ENCODE data around the gene VDR.
A peak's percentile ranks its signal among the peaks of the same experiment; 100 is the strongest.
"Not testable (repeated sequence)": the region's sequence is repeated elsewhere in the genome, so short reads cannot be mapped to it uniquely, and the experiment has no call there.

Gene VDR

DNA sequence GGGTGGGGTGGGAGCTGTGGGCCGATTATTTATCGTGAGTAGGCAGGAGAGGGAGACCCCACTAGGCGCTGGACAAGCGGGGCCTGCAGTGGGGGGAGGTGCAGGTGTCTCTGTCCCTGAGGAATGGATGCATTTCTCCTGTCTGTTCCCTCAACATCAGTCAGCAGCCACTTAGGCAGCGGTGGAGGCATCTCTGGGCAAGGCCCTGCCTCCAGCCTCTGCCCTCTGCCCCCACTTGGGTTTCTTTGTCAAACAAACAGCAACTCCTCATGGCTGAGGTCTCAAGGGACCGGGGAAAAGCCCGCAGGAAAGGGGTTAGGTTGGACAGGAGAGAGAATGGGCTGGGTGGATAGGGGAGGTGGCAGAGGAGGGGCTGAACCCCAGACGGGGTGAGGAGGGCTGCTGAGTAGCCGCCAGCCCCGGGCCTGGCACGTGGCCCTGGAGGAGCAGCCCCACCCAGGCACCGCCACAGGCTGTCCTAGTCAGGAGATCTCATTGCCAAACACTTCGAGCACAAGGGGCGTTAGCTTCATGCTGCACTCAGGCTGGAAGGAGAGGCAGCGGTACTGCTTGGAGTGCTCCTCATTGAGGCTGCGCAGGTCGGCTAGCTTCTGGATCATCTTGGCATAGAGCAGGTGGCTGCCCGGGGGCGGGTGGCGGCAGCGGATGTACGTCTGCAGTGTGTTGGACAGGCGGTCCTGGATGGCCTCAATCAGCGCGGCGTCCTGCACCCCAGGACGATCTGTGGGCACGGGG, 60.4 kb downstream of the VDR start:
- no peak for DNase-seq

DNA sequence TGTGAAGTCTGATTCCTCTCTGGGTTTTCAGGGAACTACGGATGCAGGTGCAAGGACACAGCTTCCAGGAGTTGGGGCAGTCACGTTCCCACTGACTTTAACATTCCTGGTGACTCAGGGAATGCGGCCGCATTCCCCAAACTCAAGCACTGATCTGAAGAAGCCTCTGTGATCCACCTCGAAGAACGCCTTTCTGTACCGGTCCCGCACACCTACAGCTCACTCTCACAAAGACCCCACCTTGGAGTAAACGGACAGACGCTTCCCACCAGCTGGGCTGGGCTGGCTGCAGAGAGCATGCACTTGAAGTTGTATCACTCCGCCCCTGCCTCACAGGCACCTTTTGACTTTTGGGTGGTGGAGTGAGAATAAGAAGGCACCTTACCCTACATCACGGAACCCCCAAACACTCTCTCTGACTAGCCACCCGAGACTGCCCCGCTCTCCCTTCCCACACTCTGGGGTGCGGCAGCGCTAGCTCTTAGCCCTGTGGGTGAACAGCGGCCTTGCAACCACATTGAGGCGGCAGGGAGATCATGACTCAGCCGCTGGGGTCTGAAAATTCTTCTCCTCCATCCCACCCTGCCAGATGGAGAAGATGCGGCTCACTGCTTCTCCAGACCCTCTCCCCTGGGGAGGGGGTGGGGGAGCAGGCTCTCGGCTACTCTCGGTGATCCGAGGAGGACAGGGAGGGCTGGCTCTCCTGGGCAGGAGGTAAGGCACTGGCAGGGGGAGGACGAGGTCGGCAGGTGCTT, 61.4 kb downstream of the VDR start:
- DNase-seq = no peak

DNA sequence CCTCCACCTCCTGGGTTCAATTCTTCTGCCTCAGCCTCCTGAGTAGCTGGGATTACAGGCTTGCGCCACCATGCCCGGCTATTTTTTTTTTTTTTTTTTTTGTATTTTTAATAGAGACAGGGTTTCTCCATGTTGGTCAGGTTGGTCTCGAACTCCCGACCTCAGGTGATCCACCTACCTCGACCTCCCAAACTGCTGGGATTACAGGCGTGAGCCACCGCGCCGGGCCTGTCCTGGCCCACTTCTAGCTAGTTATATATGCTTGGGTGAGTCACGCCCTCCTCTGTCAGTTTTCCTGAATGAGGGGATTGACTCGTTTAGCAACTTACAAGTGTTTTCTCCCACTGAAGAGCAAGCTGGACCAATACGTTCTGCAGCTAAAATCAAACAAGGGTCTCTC, 62.3 kb downstream of the VDR start:
- DNase-seq = not testable (repeated sequence)

DNA sequence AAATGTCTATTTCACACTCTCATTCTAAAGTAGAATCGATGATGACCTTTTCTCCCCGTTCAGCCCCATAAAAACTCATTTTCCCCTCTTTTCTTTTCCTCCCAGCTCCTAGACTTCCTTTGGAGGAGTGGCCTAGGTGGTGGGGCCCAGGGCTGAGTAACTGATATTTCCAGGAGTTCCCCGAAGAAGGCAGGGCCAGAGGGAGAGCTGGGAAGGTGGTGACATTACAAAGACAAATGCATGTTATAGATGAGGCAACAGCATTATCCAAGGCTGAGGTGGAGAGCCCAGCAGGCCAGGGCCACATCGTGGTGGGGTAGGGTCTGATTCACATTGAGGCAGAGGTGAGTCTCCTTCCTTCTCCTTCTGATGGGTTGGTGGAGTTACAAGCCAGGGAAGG, 62.9 kb downstream of the VDR start:
- DNase-seq = no peak

DNA sequence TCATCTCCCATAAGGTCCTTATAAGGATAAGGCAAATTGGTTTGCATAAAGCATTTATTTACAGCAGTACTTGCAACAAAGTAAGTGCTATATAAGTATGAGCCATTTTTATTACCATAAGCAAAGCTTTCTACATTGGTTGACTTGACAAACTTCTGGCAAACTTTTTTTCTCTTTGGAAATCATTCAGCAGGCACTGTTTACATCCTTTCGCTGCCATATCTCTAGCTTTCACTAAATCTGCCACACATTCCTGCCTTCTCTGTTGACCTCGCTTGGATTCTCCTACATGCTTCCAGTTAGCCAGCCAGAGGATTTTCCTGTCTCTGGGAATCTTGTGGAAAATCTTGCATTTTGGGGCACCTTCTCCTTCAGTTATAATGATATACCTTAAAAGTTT, 63.3 kb downstream of the VDR start:
- no peak for DNase-seq

DNA sequence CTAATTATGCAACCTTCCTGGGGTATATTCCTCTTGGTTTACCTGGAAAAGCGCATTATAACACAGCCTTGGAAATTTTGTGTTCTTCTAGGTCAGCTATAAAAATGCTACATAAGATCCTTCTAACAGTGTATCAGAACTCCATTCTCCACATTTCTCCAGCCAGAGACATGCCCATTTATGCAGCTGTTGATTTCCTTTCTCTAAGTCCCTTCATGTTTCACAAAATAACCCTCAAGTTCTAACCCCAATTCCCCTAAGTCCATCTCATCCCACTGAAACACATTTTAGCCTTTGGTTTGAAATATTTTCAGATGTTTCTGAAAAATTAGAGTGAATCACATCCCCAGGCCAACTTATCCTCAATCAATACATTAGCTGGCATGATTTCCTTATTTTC, 64.2 kb downstream of the VDR start:
- no peak for DNase-seq

DNA sequence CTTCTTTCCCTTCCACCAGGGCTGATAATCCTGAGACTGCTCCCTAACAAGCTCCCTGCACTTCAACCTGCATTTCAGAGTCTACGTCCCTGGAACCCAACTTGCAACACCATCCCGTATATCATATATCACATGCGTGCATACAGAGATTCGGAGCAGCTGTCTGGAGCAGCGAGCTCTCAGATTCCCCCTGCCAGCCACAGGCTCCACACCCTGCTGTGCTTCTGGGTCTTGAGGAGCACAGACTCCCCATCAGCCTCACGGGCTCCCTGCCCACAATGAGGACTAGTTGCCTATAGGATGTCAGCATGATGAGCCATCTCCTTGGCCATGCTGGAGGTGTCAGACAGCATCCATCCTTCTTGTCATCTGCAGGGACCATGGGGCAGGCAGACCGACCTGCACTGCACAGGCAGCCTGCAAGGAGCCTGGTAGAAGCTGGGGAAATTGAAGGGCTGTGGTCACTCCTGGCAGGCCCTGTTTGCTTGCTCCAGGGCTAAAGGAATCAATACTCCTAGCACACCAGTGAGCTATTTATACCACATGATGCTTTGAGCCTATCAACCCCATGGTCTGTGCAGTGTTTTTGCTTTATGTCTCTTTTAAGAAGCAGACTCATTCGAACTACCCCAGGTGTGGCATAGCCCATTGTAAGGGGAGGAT, 65.4 kb downstream of the VDR start:
- peak; percentile 61 for DNase-seq

DNA sequence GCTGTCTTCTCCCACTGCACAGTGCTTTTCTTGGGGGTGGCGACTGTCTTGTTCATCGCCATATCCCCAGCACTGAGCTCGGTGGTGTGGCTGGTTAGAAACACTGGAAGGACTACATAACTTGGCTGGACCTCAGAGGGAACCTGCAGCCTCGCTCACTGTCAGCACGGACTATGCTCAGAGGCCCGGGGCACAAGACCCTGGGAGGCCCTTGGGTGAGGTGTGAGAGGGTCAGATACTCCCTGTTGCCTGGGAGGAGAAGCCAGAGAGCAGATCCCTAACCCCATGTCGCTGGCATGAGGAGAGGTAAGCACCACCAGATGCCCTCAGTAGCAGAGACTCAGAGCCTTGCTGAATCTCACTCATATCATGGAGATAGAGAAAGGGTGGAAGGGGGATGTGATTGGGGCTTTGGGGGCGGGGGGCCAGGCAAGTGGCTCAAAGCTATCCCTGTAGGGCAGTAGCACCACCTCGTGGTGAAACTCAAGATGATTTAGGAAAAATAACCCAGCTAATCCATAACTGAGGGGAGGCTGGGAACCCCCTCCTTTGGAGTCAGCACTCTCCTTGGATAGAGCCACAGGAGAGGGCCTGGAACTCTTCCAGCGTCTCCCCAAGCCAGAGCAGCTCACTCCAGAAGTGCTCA, 66.4 kb downstream of the VDR start:
- no peak for DNase-seq

DNA sequence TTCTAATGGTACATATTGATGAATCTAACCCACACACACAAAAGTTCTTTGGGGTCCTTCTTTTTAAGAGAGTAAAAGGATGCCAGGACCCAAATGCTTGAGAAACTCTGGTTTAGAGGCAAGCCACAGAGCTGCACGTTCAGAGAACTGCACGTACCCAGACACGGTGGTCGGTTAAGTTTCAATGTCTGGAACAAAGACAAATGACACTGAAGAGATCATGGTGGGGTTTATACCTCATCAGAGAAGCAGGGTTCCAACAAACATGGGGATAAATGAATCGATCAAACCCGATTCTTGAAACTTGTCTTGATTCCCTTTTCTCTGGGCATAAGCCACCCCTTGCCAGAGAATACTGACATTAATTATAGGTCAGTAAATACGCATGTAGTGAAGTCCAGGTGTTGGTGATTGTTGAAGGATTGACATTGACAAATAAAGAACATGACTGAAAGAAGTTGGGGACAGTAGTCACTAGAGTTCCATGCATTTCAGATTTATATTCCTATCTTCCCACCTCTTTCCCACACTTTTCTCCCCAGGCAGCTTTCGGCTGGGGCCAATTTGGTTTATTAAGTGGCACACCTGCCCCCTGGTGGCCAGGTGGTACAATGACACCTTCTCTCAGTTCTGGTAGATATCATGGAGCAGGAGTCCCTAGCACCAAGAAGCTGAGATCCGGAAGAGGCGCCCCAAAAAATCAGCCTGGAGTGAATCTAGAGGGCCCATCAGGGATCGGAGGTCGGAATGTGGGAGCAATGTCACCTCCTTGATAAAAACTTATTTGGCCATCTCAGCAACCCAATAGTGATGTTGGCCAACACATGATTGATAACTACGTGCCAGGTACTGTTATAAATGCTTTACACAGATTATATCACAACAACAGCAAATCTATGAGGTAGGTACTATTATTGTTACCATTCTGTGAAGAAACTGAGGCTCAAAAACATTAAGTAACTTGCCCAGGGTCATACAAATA, 67.3 kb downstream of the VDR start:
- peak; percentile 86 for DNase-seq

DNA sequence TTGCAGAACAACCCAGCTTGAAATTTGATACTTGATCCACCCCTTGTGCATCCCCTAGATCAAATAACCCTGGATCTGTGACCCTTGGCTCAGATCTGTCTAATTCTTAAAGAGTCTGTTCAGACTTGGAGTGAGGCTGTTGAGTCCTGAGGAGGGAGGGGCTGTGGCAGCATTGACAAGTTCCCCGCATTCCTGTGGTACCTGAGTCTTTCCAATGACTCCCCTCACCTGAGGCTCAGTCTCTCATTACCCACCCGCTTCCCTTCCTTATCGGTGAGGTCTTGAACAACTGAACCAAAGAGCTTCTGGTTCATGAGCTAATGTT, 69.0 kb downstream of the VDR start:
- DNase-seq = no peak

DNA sequence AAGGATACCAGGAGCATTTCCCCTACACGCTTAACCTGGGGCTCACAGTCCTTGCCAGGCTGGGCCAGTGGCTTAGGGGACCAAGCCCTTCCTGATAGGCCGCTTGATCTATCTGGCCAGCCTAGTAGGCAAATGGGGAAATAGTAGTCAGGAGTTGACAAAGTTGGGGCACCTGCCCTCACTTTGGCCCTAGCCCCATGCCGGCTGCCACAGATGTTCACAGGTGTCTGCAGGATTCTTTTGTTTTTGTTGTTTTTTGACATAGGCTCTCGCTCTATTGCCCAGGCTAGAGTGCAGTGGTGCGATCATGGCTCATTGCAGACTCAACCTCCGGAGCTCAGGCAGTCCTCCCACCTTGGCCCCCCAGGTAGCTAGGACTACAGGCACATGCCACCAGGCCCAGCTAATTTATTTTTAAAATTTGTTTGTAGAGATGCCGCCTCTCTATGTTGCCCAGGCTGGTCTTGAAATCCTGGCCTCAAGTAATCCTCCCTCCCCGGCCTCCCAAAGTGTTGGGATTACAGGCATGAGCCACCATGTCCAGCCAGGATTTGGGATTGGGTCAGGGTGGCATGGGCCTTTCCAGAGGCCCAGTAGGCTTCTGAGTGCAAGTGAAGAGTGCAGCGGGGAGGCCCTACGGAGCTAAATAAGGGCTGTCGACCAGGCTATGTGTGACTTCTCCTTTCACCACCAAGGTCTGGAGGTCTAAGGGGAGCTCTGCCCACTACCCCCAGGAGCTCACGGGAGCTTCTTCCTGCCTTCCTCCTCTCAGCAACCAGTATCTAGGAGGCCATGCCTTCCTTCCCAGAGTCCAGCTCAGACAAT, 69.6 kb downstream of the VDR start:
- no peak for DNase-seq

DNA sequence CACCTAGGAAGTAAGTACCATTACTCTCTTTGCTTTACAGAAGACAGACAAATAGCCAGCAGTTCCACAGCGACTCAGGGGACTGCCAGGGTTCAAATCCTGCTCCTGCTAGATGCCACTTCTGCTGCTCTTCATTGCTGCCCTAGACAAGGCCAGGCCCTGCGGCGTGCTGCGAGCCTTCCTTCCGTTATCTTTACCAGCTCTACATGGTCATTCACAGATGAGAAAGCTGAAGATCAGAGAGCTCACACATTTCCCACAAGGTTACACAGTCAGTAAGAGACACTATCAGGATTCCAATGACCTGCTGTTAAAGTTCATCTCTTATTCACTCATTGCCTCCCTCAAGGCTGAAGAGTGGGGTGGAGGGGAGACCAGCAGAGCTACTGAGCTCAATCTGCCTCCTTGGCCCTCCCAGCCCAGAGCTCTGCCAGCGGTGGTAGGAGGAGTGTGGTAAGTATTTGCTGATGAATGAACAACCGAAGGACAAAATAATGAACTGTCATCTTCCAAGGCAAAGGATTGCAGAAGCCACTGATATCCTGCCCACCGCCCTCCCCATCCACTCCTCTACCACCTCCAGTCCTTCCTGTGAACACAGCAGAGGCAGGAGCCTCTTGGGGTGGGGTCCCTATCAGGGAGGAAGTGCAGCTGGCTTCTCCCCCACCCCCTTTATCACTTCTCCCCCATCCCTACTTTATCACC, 70.4 kb downstream of the VDR start:
- no peak for DNase-seq

DNA sequence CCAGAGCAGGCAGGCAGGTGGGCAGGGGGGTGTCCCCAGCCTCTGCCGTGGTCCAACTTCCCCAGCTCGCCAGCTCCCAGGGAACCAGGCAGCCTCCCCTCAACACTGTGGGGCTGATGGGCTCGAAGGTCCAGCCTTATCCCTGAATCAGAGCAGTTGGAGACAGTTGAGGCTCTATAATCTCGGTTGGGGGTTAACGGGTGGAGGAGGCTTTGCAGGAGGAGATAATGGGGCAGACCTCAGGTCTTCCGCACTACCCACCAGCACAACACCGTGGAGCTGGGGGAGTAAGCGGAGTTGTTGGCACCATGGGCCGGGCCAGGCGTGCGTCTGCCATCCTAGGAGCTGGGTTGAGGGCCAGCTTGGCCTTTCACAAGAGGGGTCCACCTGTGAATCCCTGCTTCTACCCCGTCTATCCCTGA, 71.2 kb downstream of the VDR start:
- no peak for DNase-seq

DNA sequence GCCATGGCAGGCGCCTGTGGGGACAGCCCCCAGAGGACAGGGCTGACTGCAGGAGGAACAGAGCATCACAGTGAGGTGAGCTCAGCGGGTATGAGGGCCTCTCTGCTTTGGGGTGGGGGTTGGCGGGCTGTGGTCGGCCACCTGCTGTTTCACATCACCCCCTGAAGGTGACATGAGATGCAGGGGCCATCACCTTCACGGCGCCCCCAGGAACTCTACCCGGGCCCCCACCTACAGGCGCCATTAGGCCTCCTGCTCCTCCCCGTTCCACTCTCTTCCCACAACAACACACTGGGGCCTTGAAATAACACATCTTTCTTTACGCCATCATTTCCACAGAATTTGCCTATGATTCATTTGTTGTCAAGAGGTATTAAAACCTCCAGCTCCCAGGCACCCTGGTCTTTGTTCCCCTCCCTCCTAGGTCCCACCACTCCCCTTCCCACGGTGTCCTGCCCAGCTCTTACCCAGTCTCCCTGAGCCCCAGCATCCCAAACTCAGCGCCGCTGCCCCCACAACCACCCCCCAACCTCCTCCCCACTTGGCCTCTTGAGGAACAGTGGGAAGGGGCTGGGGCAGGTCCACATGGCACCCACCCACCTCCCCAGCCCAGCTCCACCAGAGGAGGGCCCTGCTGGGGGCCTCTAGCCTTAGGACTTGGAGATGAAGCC, 72.4 kb downstream of the VDR start:
- peak; percentile 87 for DNase-seq

DNA sequence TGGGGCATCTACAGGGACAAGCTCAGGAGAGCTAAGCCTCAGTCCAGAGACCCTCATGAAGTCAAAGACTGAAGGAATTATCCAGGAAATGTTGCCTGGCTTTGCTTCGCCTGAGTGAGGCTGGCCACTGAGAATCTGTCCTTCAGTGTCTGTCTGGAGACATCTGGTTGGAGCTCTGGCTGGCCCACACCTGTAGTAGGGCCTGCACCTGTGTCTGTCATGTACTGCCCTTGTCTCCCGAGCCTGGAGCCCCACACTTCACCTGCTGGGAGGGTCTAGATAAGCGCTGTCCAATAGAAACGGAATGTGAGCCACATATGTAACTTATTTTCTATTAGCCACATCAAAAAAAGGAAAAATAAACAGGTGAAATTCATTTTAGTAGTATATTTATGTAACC, 75.2 kb downstream of the VDR start:
- DNase-seq = no peak

DNA sequence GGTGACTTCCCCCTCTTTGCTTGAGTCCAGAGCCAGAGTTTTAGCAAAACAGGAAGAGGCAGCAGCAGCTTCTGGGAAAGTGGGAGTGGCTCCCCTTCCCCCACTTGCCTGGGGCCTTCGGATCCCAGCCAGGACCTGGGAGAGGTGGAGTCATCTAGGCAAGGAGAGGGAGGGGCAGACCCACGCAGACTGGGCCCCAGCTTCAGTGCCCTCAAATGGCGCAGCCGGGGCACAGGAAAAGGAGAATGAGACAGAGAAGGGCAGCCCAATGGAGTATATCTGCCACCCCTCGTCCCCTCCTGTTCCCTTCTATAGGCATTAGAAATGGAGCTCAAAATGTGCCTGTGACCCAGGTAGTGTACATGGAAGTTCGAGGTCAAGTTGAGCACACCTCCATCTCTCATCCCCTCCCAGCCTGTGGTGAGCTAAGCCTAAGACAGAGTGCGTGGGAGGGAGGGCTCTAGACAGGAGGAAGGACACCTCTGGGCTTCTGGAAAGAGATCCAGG, 75.8 kb downstream of the VDR start:
- DNase-seq = no peak

DNA sequence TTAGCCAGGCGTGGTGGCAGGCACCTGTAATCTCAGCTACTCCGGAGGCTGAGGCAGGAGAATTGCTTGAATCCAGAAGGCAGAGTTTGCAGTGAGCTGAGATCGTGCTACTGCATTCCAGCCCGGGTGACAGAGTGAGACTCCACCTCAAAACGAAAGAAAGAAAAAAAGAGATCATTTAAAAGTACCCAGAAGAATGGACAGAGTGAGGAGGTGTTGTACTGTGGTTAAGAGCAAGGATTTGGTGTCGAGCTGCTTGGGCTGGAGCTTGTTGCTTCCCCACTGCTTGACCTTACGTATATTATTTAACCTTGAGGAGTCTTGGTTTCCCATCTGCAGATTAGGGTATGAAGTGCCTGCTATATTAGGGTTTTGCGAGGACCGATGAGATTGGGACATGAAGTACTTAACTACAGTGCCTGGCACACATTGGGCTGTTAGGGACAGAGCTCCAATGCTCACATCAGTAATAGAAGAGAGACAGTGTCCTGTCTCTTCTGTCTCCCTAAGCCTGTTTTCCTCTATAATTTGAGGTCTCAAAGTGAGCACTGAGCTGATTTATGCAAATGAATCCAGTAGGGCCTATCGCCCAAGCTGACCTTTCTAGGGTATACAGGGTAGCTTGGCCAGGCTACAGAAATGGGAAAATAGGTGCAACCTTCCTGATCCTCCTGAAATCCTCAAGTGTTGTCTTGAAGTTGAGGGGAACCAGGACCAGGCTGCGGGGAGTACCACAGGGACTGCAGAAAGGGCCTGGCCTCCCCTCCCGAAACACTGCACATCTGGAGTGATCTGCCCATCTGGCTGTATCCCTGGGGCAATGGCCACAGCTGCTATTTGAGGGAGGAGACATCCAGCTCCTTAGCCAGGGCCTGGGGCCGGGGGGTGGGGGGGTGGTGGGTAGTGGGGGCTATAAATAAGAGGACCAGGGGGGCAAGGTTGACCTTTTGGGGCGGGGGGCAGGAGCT, 76.5 kb downstream of the VDR start:
- DNase-seq = no peak

DNA sequence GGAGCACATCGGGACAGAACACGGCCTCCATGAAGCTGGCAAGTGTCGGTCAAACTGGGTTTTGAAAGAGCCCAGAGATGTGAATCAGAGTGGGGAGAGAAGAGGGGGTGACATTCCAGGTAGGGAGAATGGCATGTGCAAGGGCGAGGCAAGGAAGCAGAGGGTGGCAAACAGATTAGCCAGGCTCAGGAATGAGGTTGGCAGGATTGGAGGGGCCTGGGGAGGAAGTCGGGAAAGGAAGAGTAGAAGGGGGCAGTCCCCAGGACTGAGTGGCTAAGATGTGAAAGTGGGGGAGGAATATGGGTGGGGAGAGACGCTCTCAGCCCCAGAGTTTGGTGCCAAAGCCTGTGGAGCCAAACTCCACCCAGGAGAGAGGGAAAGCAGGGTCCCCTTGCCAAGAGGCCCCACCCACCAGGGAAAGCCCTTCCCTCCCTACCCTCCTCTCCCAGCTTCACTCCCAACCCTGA, 79.6 kb downstream of the VDR start:
- no peak for DNase-seq

DNA sequence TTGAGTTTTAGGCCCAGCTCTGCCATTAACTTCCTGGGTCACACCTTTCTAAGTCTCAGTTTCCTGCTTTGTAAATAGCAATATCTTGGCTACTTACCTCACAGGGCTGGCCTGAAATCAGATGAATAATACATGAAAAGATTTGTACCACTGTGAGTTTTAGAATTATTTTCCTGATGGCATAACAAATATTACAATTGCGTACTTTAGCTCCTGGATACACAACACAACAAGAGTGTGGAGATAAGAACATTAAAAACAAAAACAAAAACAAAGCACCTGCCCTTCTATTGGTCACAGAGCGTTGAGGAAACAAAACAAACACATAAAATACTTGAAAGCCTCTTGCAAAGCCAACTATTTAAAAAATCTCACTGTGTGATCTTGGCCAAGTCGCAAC, 80.2 kb downstream of the VDR start:
- DNase-seq = no peak
